GM18505 (cell line): Measurements from ENCODE around the gene ADISSP.

Experiments
- ATAC-seq: cut with Tn5 transposase; IDR thresholded peaks from one replicate; pipeline ENCODE4 v1.9.1; 2021; ENCODE audit not compliant: unreplicated experiment
- POLR2A ChIP-seq: IDR thresholded peaks from 4 replicates; pipeline ENCODE4 v1.6.1; 2011; ENCODE audit warnings: borderline replicate concordance; ENCODE audit not compliant: insufficient read depth, insufficient read length; ENCODE audit errors: extremely low read depth

Gene ADISSP

DNA sequence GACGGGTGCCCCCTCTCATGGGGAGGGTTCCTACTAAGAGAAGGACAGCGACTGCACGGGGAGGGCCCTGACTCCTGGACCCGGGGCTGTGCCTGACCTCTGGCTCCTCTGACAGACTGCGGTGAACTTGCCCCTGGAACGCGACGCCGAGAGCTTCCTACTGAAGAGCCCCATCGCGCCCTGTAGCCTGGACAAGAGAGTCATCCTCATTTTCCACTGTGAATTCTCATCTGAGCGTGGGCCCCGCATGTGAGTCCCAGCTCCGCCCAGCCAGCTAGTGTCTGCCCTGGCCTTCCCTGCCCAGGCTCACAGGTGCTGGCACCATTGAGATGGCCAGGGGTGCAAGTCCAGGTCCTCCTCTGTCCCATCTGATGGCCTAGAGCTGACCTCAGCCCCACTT is 35.7 kb upstream of the ADISSP start:
- ATAC-seq = no peak
- no peak for TF ChIP-seq POLR2A

DNA sequence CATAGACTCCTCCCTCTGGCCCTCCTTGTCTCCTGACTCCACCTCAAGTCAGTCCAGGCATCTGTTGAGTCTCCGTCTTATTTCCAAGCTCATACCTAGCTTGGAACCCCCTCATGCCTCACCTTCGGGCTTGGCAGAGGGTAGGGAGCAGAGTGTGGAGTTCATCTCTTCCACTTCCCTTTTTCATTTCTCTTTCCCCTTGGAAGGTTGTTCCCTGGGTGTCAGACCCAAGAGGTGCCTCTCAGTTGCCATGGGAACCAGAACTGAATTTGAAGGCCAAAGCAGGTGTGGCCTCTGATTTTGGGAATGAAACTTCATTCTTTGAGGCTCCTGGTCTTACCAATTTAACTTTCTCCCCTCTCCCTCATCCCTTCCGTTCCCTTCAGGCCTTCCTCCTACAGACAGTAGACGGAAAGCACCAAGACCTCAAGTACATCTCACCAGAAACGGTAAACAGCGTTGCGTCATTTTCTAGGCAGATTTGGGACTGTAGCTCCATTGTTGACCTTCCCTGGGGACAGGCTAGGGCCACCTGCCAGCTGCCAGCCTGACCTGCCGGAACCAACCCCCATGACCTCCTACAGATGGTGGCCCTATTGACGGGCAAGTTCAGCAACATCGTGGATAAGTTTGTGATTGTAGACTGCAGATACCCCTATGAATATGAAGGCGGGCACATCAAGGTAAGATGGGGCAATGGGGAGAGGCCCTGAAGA is 35.1 kb upstream of the ADISSP start:
- ATAC-seq = no peak
- no peak for TF ChIP-seq POLR2A

DNA sequence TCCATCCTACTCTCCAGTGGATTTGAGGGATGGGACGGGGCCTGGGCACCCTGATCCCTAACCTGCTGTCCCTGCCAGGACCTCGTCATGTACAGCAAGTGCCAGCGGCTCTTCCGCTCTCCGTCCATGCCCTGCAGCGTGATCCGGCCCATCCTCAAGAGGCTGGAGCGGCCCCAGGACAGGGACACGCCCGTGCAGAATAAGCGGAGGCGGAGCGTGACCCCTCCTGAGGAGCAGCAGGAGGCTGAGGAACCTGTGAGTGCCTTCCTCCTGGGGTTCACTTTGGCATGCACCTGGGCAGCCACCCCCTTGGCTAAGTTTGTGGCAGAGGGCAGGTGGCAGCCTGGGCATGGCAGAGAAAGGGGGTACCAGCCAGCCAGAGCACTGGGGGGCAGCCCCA is 34.3 kb upstream of the ADISSP start:
- no peak for ATAC-seq
- TF ChIP-seq POLR2A = no peak

DNA sequence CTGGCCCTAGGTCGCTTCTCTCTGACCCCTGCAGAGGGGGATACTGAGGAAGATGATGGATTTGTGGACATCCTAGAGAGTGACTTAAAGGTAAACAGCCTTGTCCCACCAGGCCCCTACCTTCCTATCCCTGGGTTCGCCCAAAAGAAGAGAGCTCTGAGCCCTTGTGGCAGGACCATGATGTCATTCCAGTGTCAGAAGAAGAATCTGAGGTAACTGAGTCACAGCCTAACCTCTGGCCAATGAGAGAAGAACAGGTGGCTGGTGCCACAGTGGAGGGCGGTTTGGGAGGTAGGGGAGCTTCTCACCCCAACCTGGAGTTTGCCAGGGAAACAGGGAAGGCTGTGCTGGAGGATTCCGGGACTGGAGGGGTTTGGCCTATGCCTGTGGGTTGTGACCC is 33.7 kb upstream of the ADISSP start:
- no peak for TF ChIP-seq POLR2A
- ATAC-seq = no peak

DNA sequence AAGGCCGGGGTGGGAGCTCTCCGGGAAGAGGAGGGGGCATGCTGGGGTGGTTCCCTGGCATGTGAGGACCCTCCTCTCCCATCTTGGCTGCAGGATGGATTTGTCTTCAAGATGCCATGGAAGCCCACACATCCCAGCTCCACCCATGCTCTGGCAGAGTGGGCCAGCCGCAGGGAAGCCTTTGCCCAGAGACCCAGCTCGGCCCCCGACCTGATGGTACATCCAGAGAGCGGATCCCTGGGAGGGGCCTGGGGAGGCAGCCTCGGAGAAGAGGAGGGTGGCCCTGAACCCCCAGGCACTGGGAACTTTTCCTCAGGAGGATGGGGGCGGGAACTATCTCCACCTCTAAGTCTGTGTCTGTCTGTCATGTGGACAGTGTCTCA is 33.3 kb upstream of the ADISSP start:
- TF ChIP-seq POLR2A = no peak
- no peak for ATAC-seq

DNA sequence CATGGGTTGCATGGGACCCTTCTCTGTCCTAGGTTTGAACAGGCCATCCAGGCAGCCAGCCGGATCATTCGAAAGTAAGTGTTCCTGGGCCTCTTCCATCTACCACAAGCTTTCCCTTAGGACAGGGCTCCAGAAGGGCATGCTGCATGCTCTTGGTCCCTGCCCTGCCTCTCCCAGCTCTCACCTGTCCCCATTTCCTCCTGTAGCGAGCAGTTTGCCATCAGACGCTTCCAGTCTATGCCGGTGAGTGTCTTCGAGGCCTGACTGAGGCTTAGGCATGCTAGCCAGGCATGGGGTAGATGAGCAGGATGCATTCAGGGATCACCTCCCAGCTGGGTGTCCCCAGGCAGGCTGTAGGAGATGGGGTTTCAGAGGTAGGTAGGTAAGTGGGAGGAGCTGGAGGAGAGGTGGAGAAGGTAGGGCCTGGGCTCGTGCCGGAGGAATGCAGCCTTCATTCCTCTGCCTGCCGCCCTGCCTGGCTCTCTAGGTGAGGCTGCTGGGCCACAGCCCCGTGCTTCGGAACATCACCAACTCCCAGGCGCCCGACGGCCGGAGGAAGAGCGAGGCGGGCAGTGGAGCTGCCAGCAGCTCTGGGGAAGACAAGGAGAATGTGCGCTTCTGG is 32.8 kb upstream of the ADISSP start:
- no peak for ATAC-seq
- TF ChIP-seq POLR2A = no peak

DNA sequence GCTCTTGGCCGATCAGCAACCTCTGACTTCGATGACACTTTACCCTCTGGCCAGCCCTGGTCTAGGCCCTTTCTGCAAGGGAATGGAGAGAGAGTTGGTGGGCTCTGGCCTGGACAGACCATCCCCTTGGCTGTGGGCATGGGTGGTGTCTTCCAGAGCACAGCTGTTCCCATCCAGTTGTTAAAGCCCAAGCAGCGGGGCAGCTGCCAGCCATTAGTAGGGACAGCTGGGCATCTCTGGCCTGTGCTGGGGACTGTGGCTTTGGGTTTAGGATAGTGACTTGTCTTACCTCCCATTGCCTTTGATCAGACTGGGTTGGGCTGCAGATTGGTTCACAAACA is 31.3 kb upstream of the ADISSP start:
- TF ChIP-seq POLR2A = no peak

DNA sequence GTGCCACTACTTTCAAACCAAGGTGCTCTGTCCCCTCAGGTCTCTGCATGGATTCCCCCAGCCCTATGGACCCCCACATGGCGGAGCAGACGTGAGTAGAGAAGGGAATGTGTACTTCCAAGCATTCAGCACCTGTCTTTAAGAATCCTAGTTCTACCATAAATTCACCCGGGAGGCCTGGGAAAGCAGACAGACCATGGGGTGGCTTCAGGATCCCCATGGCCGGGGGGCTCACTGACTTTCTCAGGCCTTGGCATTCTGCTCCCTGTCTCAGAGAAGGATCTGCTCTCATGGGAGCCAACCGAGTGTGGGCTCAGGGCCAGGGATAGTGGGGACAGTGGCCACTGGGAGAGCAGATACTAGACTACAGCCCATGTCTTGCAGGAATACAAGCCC is 30.8 kb upstream of the ADISSP start:
- TF ChIP-seq POLR2A = no peak
- ATAC-seq = no peak

More for the DNA sequence above, 31.3 kb upstream of the ADISSP start:
- no peak for ATAC-seq

DNA sequence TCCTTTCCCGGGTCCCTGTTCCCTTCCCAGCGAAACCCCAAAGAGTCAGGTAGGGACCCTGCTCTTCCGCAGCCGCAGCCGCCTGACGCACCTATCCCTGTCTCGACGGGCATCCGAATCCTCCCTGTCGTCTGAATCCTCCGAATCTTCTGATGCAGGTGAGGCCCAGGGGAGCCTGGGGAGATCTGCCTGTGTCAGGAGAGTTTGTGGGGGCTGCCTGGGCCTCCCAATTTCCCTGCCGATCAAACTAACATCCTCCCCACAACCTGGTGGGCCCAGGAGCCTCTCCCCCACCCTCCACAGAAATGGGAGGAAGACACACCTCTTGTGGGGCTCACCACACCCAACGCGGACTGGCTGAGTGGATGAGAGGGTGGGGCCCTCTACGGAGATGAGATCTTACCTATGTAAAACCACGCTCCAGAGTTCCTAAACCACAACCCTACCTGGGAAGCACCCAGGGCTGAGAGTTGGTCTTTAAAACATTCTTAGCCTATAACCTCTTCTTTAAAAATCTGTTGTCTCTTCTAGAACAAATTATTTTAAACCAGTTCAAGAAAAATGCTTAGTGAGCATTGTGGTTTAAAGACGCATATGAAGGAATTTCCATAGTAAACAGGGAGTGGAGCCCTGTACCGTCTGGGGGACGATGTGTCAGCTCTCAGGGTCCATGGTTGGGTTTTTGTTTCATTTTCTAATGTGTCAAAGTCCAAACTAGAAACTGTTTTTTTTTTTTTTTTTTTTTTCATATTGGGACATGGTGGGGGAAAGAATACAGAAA is 30.2 kb upstream of the ADISSP start:
- TF ChIP-seq POLR2A = no peak
- ATAC-seq = no peak

DNA sequence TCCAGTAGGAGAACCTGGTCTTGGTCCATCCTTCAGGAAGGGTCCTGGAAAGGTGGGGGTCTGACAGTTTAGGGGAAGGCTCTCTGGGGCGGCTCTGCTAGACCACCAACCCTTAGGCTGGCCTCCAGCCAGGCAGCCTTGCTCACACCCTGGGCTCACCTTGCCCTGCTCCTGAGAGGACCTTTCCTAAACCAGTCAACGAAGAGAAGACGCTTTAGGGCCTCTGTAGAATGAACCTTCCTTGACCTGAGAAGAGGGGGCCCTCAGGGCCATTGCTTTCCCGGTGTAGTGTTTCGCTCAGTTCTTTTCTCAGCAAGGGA is 29.6 kb upstream of the ADISSP start:
- no peak for TF ChIP-seq POLR2A
- ATAC-seq = no peak

DNA sequence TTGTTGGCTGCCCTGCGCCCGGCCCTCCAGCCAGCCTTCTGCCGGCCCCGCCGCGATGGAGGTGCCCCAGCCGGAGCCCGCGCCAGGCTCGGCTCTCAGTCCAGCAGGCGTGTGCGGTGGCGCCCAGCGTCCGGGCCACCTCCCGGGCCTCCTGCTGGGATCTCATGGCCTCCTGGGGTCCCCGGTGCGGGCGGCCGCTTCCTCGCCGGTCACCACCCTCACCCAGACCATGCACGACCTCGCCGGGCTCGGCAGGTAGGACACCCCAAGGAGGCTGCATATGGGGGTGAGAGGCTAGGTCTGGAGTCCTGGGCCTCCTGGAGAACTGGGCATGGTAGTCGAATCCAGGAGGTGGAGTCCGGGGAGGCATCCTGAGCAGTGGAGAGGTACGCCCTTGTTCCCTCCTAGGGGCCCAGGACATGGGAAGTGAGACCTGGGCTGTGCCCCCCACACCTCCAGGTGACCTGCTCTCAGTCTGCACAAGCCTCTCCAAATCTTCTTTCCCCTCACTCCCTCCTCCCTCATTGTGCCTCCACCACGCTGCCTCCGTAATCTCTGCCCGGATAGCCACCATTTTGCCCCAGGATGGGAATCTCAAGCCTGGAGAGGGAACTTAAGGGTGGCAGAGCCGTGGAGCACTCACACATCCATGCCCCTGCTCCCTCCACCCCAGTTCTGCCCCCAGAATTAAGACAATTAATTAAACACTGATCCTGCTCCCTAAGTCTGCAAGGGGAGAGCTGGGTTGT is 29.1 kb upstream of the ADISSP start:
- peak; percentile 1 for ATAC-seq
- no peak for TF ChIP-seq POLR2A

DNA sequence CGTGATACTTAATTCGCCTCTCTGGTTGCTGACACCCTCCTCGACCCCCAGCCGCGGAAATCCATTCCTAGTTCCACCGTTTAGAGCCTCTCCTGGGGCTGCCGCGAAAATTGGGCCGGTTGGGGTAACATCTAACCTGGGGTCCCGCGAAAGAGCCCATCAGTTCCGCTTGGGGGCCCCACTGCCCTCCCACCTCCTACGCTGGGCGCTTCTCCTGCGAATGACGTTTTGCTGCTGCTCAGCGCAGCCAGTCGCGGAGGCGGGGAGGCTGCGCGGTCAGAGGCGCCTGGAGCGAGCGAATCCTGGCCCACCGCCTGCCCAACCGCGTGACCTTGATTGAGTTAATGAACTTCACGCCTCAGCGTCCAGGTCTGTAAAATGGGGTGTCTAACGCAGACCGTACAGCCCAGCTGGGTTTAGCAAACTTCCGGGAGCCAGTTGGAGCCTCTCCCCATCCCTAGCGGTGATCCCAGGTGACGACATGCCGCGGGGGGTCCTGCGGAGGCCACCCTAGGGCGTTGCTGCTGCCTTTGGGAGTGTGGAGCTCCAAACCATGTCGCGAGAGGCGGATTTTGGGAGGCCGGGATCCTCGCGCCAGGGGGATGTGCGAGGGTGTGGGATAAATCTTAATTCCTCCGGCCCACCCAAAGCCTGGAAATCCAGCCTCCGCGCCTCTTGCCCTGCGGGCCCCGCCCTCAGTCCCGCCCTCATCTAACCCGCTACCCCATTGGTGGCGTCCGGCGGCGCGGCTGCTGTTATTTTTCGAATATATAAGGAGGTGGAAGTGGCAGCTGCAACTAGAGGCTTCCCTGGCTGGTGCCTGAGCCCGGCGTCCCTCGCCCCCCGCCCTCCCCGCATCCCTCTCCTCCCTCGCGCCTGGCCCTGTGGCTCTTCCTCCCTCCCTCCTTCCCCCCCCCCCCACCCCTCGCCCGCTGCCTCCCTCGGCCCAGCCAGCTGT is 28.2 kb upstream of the ADISSP start, which contains the start of gene CDC25B:
CDC25B (plus strand) TSS at position 800 of the 958 bp plus-strand sequence. CDS start 222 bp downstream, outside the sequence.
- peak; percentile 65 for TF ChIP-seq POLR2A
- peak; percentile 68 for ATAC-seq
